Activated CD4-positive, alpha-beta T cell treated with anti-CD3 and anti-CD28 coated beads for 24 hours (primary cell): ENCODE results near the gene ETS1.

Experiments used
- DNase-seq, 2 donors: peaks; one replicate each; pipeline ENCODE4 v3.0.0-alpha.2; 2020; ENCODE audit warnings: low read depth in 2 of 2

The ETS1 gene

GRCh38 chr11:128567130-128567529 is 20.2 kb downstream of the ETS1 start:
- no peak for DNase-seq

- DNase-seq = no peak
These were observed 21.5 kb downstream of the ETS1 start for GRCh38 chr11:128565881-128566280.

- no peak for DNase-seq
These were observed 22.6 kb downstream of the ETS1 start for GRCh38 chr11:128564642-128565245.

- no peak for DNase-seq
These were observed 23.3 kb downstream of the ETS1 start for GRCh38 chr11:128563942-128564641.

GRCh38 chr11:128563308-128563707 is 24.1 kb downstream of the ETS1 start:
- DNase-seq = no peak

GRCh38 chr11:128559496-128560103 is 27.8 kb downstream of the ETS1 start:
- DNase-seq = no peak

GRCh38 chr11:128555606-128556005 is 31.8 kb downstream of the ETS1 start:
- no peak for DNase-seq

GRCh38 chr11:128553662-128554362 is 33.5 kb downstream of the ETS1 start:
- DNase-seq = no peak

- DNase-seq = no peak
These were observed 34.3 kb downstream of the ETS1 start for GRCh38 chr11:128552783-128553661.

- no peak for DNase-seq
These were observed 35.6 kb downstream of the ETS1 start for GRCh38 chr11:128551611-128552335.

GRCh38 chr11:128551058-128551457 is 36.3 kb downstream of the ETS1 start:
- DNase-seq = no peak

- DNase-seq = no peak
These were observed 37.0 kb downstream of the ETS1 start for GRCh38 chr11:128550261-128550821.

GRCh38 chr11:128549256-128549944 is 38.0 kb downstream of the ETS1 start:
- DNase-seq = no peak

- no peak for DNase-seq
These were observed 38.6 kb downstream of the ETS1 start for GRCh38 chr11:128548649-128549255.

GRCh38 chr11:128547946-128548648 is 39.3 kb downstream of the ETS1 start:
- DNase-seq = no peak

- no peak for DNase-seq
These were observed 40.4 kb downstream of the ETS1 start for GRCh38 chr11:128546916-128547315.

GRCh38 chr11:128544471-128545051 is 42.8 kb downstream of the ETS1 start:
- DNase-seq = no peak

- DNase-seq = no peak
These were observed 46.9 kb downstream of the ETS1 start for GRCh38 chr11:128540469-128540868.

- no peak for DNase-seq
These were observed 50.9 kb downstream of the ETS1 start for GRCh38 chr11:128536506-128536905.
